ENCODE results near the gene KIAA1755.

GRCh38 chr20:38220587-38221118, 39.9 kb downstream of the KIAA1755 start:
- TF ChIP-seq CTCF (IDR thresholded peaks at IDR 0.05) = no peak
- TF ChIP-seq POLR2A (IDR thresholded peaks at IDR 0.05) = no peak
